Muscle of leg (tissue), 11 donors: ENCODE results near the gene RET. TPM values are rescaled to one million over a fixed set of nuclear protein-coding genes. Genes with fewer than 3 reads are reported as not detected.

ENCODE experiments used
- DNase-seq: peaks from one replicate; pipeline ENCODE4 v3.0.0; 2013
- H3K27ac ChIP-seq: one replicate; pipeline ENCODE4 v1.5.1; 2013; ENCODE audit warnings: mild to moderate bottlenecking, low read length, control low read depth
- H3K27me3 ChIP-seq: one replicate; pipeline ENCODE4 v1.6.1; 2013; ENCODE audit warnings: low read length; ENCODE audit not compliant: control insufficient read depth, insufficient read depth
- H3K36me3 ChIP-seq: one replicate; pipeline ENCODE4 v1.6.1; 2013; ENCODE audit warnings: low read length; ENCODE audit not compliant: control insufficient read depth, insufficient read depth
- H3K4me1 ChIP-seq: one replicate; pipeline ENCODE4 v1.6.1; 2013; ENCODE audit warnings: low read length; ENCODE audit not compliant: control insufficient read depth, insufficient read depth
- H3K4me3 ChIP-seq: one replicate; pipeline ENCODE4 v1.5.1; 2013; ENCODE audit warnings: low read length, control low read depth
- H3K9me3 ChIP-seq: replicated peaks from 2 replicates; pipeline ENCODE4 v1.6.1; 2013; ENCODE audit warnings: low read depth, low read length; ENCODE audit not compliant: control insufficient read depth
- WGBS: methylation state at CpG from one replicate; pipeline ENCODE4 v1.1.5; 2013; ENCODE audit warnings: missing lambda C conversion rate; ENCODE audit not compliant: insufficient coverage; 5-methylcytosine and 5-hydroxymethylcytosine counted together
- polyA plus RNA-seq, 8 donors: library from polyadenylated mRNA; unstranded; fragments of 120-200 nt; gene quantifications; one replicate each; pipeline versions ENCODE4 v1.2.1 to v1.2.3, GENCODE V29; 2013; ENCODE audit warnings: inconsistent platforms in 1 of 8, low replicate concordance in 1 of 8; ENCODE audit not compliant: insufficient read length in 8 of 8, insufficient read depth in 1 of 8
- total RNA-seq: library from RNA; stranded (reverse); fragments of 120-200 nt; gene quantifications from one replicate; pipeline ENCODE4 v1.2.4, GENCODE V29; 2013

RET gene
- total and polyA plus RNA-seq, 9 donors, result 0.95 to 4.3 (median 1.6) TPM

- Histone ChIP-seq H3K4me1 (no peaks in the 10 kb centered on the region), H3K36me3 (no peaks in the 10 kb centered on the region), H3K9me3 (no peaks in the 10 kb centered on the region), H3K4me3 (no peak overlapping the region), H3K27ac (no peak overlapping the region), H3K27me3 (no peaks in the 10 kb centered on the region)
- no peak for DNase-seq
- WGBS, result 76% methylated on average over 13 of the region's 14 CpGs
Measured at GRCh38 chr10:43044961-43045621, 31.8 kb upstream of the RET start.

- Histone ChIP-seq H3K27ac (no peak overlapping the region), H3K36me3 (no peaks in the 10 kb centered on the region), H3K4me3 (no peak overlapping the region), H3K27me3 (no peaks in the 10 kb centered on the region), H3K4me1 (no peaks in the 10 kb centered on the region), H3K9me3 (no peaks in the 10 kb centered on the region)
- 78% methylated on average over 7 of the region's 11 CpGs for WGBS
- no peak for DNase-seq
Measured at GRCh38 chr10:43045631-43046287, 31.1 kb upstream of the RET start.

DNA sequence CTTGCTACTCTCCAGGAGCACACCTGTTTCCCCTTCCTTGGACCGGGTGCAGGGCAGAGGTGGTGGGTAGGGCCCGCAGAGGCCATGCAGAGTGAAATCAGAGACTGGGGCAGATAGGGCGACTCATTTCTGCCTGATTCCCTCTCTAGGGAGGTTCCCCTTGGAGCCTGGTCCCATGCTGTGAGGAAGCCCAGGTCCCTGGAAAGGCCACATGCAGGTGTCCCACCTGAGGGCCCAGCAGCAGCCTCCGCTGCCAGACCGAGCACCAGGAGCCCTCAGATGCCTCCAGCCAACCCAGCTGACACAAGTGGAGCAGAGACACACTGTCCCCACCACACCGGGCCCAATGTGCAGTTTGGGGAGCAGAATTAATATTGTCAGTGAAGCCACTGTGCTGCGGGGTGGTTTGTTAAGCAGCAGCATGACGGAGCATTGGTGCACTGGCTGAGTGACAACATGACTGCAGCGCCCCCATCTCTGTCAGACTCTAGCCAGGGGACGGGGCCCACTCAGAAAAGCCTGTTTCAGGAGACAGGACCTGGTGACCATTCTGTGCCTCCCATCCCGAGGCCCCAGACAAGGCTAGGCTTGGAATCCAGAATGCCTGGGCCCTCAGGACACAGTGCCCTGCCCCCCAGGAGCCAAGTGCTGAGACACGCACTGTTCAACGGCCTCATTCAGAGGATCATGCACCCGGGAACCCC is 30.4 kb upstream of the RET start:
- DNase-seq, result no peak
- Histone ChIP-seq H3K27me3 (peaks cover 4% of the 10 kb centered on the region), H3K27ac (no peak overlapping the region), H3K4me1 (no peaks in the 10 kb centered on the region), H3K4me3 (no peak overlapping the region), H3K9me3 (no peaks in the 10 kb centered on the region), H3K36me3 (no peaks in the 10 kb centered on the region)
- 63% methylated on average over 8 of the region's 14 CpGs for WGBS

DNA sequence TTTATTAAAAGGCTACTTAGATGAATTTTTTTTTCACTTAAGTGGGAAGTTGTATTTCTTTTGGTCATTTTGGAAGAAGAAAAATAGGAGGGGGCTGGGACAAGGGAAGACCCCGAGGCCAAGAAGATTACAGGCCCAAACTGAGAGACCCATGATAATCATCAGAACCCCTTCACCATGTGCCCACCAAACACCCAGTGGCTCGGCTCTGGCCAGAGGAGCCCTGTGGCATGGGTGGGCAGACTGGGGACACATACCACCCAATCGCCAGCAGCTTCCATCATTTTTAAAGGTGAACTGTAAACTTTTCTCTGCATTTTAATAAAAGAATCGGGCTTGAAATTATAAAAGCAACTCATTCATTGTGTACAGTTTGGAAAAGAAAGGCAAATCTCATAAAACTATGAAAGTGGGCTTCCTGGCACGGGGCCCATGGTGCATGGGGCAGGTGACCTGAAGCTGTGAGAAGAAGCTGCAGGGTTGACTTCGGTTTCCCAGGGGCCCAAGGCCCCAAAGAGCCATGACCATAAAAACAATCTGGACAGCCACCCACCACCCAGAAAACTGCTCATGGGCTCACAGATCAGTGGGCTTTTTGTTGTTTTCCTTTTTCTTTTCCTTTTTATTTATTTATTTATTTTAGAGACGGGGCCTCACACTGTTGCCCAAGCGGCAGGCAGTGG is 29.4 kb upstream of the RET start:
- Histone ChIP-seq H3K36me3 (no peaks in the 10 kb centered on the region), H3K27me3 (peaks cover 4% of the 10 kb centered on the region), H3K27ac (no peak overlapping the region), H3K4me3 (no peak overlapping the region), H3K4me1 (no peaks in the 10 kb centered on the region), H3K9me3 (no peaks in the 10 kb centered on the region)
- no peak for DNase-seq
- WGBS, result no CpG with 5 or more reads among the region's 8 CpGs

GRCh38 chr10:43048301-43049051 is 28.4 kb upstream of the RET start:
- WGBS, result 80% methylated on average over 5 of the region's 5 CpGs
- DNase-seq, result no peak
- Histone ChIP-seq H3K27me3 (peaks cover 6% of the 10 kb centered on the region), H3K4me3 (no peak overlapping the region), H3K9me3 (no peaks in the 10 kb centered on the region), H3K4me1 (no peaks in the 10 kb centered on the region), H3K36me3 (no peaks in the 10 kb centered on the region), H3K27ac (no peak overlapping the region)

DNA sequence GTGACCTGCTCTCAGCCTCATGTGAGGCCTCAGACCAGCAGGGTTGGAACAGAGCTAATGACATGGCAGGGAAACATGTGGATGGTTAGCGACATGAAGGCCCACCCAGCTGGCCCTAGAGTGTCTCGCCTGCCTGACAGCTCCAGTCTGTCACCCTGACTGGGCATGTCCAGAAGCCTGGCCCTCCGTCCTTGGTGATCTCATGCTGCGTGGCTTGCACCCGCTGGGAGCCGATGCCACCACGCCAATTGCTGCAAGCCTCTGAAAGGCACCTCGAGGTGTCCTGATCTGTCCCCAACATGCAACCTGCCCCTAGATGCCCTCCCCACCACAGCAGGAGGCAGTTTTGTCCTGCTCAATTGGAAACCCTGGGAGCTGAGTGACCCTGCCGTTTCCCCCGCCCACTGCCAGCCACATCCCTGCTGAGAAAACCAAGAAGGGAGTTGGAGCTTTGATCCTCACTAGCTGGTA is 27.8 kb upstream of the RET start:
- no peaks in the 10 kb centered on the region for H3K36me3 ChIP-seq
- H3K4me1 ChIP-seq, result no peaks in the 10 kb centered on the region
- H3K4me3 ChIP-seq, result no peak overlapping the region
- peaks cover 6% of the 10 kb centered on the region for H3K27me3 ChIP-seq
- 82% methylated on average over 9 of the region's 10 CpGs for WGBS
- no peak overlapping the region for H3K27ac ChIP-seq
- H3K9me3 ChIP-seq, result no peaks in the 10 kb centered on the region
- DNase-seq, result no peak

DNA sequence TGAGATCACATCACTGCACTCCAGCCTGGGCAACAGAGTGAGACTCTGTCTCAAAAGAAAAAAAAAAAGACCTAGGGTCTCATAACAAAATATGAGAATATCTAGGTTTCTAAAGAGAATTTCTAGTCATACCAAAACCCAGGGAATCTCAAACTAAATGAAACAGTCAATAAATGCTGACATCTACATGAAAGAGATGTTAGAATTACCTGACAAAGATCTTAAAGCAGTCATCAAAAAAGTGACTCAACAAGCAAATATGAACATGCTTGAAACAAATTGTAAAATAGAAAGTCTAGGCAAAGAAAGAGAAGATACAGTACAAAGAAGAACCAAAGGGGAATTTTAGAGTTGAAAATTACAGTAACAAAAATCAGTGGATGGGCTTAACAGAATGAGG is 26.9 kb upstream of the RET start:
- no peaks in the 10 kb centered on the region for H3K4me1 ChIP-seq
- no peak overlapping the region for H3K4me3 ChIP-seq
- H3K27ac ChIP-seq, result no peak overlapping the region
- H3K36me3 ChIP-seq, result no peaks in the 10 kb centered on the region
- DNase-seq, result no peak
- peaks cover 6% of the 10 kb centered on the region for H3K27me3 ChIP-seq
- no peaks in the 10 kb centered on the region for H3K9me3 ChIP-seq

DNA sequence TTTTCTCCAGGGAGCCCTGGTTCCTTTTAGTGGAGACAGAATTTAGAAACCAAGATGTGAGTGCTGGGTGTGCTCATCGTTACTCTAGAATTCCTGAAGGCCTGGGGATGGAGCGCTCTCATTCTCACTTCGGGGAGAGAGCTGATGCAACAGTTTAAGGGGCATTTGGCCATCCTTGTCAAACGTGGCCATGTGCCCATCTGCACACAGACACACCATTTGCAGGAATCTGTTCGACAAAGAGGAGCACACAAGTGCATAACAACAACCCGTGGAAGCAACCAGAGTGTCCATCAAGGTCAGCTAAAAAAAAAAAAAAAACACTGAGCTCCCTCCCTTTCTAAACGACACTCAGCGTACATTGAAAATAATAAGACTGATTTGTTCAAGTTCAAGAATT is 23.0 kb upstream of the RET start:
- DNase-seq, result no peak
- Histone ChIP-seq H3K4me1 (no peaks in the 10 kb centered on the region), H3K27me3 (peaks cover 11% of the 10 kb centered on the region), H3K36me3 (no peaks in the 10 kb centered on the region), H3K4me3 (no peak overlapping the region), H3K9me3 (no peaks in the 10 kb centered on the region), H3K27ac (no peak overlapping the region)
- WGBS, result 69% methylated on average over 4 of the region's 8 CpGs

DNA sequence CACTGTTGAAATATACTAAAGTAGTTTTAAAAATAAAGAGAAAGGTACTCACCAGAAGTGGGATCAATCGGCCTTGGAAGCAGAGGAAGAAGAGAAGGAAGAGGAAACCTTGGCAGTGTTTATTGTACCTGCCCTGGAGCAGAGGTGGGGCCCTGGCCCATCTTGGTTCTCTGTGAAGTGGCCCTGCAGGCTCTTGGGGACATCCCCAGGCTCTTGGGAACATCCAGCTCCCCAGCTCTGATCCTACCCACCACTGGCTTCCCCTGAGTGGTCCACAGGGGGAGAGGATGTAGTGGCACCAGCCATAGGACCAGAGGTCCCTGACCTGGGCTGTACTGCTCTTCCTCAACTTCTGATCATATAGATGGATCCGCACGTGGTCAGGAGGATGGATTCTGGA is 22.3 kb upstream of the RET start:
- H3K27ac ChIP-seq, result no peak overlapping the region
- 82% methylated on average over 3 of the region's 3 CpGs for WGBS
- no peak for DNase-seq
- no peaks in the 10 kb centered on the region for H3K9me3 ChIP-seq
- no peaks in the 10 kb centered on the region for H3K4me1 ChIP-seq
- peaks cover 14% of the 10 kb centered on the region for H3K27me3 ChIP-seq
- no peak overlapping the region for H3K4me3 ChIP-seq
- H3K36me3 ChIP-seq, result no peaks in the 10 kb centered on the region
